Sigmoid colon (tissue), 4 donors: Measurements from ENCODE around the gene VASH2.

Experiments
- CTCF ChIP-seq, 4 experiments: fragments of 450-650 bp in 3 of 4; fragments of 200-600 bp in 1 of 4; IDR thresholded peaks; one replicate each; pipeline ENCODE4 v1.5.1; 2016 to 2019; ENCODE audit warnings: antibody characterized with exemption in 4 of 4, mild to moderate bottlenecking in 3 of 4, moderate library complexity in 2 of 4
- EP300 ChIP-seq, 4 donors: sonication (generic); formaldehyde crosslinking; IDR thresholded peaks; one replicate each; pipeline ENCODE4 v1.6.1; 2017; ENCODE audit warnings: antibody characterized with exemption in 4 of 4

- TF ChIP-seq CTCF (IDR thresholded peaks at IDR 0.05), result no peak
- TF ChIP-seq EP300 (IDR thresholded peaks at IDR 0.05), result no peak
Observed at GRCh38 chr1:212955961-212956620, 5.8 kb downstream of the VASH2 start.
